DOHH2 (cell line): Measurements from ENCODE around the gene CCNG2.

Experiments used
- EZH2phosphoT487 ChIP-seq: fragments of 200-600 bp; sonication (generic); IDR thresholded peaks from 2 replicates; pipeline ENCODE4 v1.6.1; 2017; ENCODE audit warnings: borderline replicate concordance, mild to moderate bottlenecking, antibody characterized with exemption, low read length, moderate library complexity, mixed read lengths
- TF ChIP-seq, protein P1 (sequence below): fragments of 200-600 bp; sonication (generic); IDR thresholded peaks from one replicate; pipeline ENCODE4 v1.5.1; 2014; ENCODE audit warnings: antibody characterized with exemption, mild to moderate bottlenecking, low read depth, low read length; ENCODE audit not compliant: poor library complexity, severe bottlenecking

DNA sequence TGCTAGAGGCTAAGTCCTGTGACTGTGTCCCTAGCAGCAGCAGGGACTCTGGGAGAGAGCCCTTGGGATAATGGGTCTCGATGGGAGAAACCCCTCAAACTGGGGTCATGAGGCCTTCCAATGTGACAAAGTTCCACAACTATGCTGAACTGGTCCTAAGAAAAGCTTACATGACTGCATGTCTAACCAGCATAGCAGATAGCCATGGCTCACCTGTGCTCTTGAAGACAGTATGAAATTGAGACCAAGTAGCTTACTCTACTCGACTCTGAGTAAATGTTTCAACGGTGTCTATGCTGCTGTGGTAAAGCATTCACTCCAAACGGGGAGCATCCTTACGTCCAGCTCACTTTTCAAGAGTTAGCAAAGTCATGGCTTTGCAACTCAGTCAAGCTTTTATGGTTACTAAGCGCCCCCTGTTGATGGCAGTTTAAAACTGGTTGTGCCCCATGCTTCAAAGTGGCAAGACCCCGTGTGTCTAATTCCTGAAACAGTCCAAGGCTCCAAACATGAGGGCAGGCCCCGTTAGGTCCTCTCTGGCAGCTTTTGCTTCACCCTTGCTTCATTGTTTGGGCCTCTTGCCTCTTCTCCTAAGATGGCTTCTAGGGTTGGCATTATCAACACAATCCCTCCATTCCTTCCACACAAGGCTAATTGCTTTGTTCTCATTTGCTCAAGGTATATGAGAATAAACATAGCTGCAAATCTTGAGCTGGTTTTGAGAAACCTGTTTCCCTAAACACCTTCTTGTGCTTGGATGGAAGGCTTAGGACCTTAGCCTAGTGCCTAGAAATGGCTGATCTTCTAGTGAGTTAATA, 46.6 kb downstream of the CCNG2 start:
- TF ChIP-seq, protein P1, sequence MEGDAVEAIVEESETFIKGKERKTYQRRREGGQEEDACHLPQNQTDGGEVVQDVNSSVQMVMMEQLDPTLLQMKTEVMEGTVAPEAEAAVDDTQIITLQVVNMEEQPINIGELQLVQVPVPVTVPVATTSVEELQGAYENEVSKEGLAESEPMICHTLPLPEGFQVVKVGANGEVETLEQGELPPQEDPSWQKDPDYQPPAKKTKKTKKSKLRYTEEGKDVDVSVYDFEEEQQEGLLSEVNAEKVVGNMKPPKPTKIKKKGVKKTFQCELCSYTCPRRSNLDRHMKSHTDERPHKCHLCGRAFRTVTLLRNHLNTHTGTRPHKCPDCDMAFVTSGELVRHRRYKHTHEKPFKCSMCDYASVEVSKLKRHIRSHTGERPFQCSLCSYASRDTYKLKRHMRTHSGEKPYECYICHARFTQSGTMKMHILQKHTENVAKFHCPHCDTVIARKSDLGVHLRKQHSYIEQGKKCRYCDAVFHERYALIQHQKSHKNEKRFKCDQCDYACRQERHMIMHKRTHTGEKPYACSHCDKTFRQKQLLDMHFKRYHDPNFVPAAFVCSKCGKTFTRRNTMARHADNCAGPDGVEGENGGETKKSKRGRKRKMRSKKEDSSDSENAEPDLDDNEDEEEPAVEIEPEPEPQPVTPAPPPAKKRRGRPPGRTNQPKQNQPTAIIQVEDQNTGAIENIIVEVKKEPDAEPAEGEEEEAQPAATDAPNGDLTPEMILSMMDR, result peak; percentile 94
- TF ChIP-seq EZH2phosphoT487, result no peak
